Superior temporal gyrus (tissue), 1 donor: ENCODE data around the gene ERICH2.

Experiments
- DNase-seq: peaks from one replicate; pipeline ENCODE4 v3.0.0-alpha.2; 2016; ENCODE audit errors: extremely low spot score

ERICH2 gene

GRCh38 chr2:170817093-170818035 lies 47.2 kb downstream of the ERICH2 start:
- DNase-seq: no peak

- DNase-seq: no peak
Measured at GRCh38 chr2:170818036-170818751, 48.0 kb downstream of the ERICH2 start.

GRCh38 chr2:170818752-170819470 lies 48.7 kb downstream of the ERICH2 start:
- no peak for DNase-seq

- no peak for DNase-seq
Measured at GRCh38 chr2:170819680-170820664, 49.8 kb downstream of the ERICH2 start.

- no peak for DNase-seq
Measured at GRCh38 chr2:170820757-170821530, 50.8 kb downstream of the ERICH2 start.

- no peak for DNase-seq
Measured at GRCh38 chr2:170821531-170822289, 51.5 kb downstream of the ERICH2 start.

- DNase-seq: no peak
Measured at GRCh38 chr2:170822290-170823087, 52.3 kb downstream of the ERICH2 start.

- no peak for DNase-seq
Measured at GRCh38 chr2:170823088-170823897, 53.1 kb downstream of the ERICH2 start.

- no peak for DNase-seq
Measured at GRCh38 chr2:170823898-170824215, 53.7 kb downstream of the ERICH2 start.

- DNase-seq: no peak
Measured at GRCh38 chr2:170824526-170825015, 54.4 kb downstream of the ERICH2 start.

- DNase-seq: no peak
Measured at GRCh38 chr2:170827841-170828532, 57.8 kb downstream of the ERICH2 start.

- no peak for DNase-seq
Measured at GRCh38 chr2:170828533-170828916, 58.3 kb downstream of the ERICH2 start.

- DNase-seq: no peak
Measured at GRCh38 chr2:170829036-170829435, 58.9 kb downstream of the ERICH2 start.

GRCh38 chr2:170830166-170830565 lies 60.0 kb downstream of the ERICH2 start:
- DNase-seq: no peak

GRCh38 chr2:170831115-170831514 lies 60.9 kb downstream of the ERICH2 start:
- no peak for DNase-seq

- DNase-seq: no peak
Measured at GRCh38 chr2:170836027-170836426, 65.8 kb downstream of the ERICH2 start.

GRCh38 chr2:170840717-170841210 lies 70.6 kb downstream of the ERICH2 start:
- no peak for DNase-seq
